Activated T-cell treated with anti-CD3 and anti-CD28 coated beads for 1 hour (primary cell): ENCODE measurements around the gene THSD1.
"Not testable (repeated sequence)": the region's sequence is repeated elsewhere in the genome, so short reads cannot be mapped to it uniquely, and the experiment has no call there.

Experiments used
- DNase-seq: peaks from one replicate; pipeline ENCODE4 v3.0.0-alpha.2; 2020; ENCODE audit warnings: low read depth

THSD1 gene

DNA sequence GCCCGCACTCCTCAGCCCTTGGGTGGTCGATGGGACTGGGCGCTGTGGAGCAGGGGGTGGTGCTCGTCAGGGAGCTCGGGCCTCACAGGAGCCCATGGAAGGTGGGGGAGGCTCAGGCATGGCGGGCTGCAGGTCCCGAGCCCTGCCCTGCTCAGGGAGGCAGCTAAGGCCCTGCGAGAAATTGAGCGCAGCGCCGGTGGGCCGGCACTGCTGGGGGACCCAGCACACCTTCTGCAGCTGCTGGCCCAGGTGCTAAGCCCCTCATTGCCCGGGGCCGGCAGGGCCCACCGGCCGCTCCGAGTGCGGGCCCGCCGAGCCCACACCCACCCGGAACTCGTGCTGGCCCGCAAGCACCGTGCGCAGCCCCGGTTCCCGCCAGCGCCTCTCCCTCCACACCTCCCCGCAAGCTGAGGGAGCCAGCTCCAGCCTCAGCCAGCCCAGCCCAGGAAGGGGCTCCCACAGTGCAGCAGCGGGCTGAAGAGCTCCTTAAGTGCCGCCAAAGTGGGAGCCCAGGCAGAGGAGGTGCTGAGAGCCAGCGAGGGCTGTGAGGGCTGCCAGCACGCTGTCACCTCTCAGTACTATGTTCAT lies 2.2 kb upstream of the THSD1 start:
- not testable (repeated sequence) for DNase-seq

DNA sequence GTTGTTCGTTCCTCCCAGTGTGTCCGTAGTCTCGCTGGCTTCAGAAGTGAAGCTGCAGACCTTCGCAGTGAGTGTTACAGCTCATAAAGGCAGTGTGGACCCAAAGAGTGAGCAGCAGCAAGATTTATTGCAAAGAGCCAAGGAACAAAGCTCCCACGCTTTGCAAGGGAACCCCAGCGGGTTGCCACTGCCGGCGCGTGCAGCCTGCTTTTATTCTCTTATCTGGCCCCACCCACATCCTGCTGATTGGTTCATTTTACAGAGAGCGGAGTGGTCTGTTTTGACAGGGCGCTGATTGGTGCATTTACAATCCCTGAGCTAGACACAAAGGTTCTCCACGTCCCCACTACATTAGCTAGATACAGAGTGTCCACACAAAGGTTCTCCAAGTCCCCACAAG lies 1.5 kb upstream of the THSD1 start:
- DNase-seq = not testable (repeated sequence)

DNA sequence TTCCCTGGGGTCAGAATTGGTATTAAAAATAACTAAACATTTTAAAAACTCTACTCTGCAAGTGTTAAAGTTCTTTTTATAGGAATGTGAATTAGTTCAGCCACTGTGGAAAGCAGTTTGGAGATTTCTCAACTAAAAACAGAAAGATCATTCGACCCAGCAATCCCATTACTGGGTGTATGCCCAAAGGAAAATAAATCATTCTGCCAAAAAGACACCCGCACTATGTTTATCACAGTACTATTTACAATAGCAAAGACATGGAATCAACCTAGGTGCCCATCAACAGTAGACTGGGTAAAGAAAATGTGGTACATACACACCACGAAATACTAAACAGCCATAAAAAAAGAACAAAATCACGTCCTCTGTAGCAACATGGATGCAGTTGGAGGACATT lies 657 bp upstream of the THSD1 start:
- no peak for DNase-seq

DNA sequence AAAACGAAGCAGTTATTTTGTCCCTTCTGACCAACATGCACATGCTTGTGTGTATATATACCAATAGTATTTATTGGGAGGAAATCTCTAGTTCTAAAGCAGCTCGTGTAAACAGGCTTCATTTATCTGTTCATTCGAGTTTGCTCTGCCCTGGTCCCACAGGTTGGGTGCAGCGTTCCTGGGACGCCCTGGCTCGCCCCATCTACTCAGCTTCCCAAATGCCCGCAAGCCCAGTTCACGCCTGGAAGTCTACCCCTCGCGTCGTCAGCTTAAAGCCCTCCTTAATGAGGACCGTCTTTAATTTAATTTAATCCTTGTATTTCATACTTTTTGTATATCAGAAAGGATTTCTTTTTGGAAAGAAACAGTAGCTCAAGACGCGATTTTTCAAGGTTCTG lies 604 bp downstream of the THSD1 start:
- DNase-seq = no peak

DNA sequence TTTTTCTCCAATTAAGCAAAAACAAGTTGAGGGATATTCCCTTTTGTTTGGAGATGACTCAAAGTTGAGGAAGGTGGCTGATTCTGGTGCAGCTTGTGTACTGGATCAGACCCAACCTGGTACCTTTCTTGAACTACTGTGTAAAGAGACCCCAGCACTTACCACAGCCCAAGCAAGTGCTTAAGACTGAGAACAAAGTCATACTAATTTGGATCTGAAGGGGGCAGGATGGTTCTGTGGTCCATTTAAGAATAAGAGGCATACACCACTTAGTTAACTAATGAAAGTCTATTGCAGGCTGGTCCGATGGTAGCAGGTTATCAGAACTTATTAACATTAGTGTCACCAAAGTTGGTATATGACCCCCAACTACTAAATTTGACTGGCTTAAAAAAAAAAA lies 6.3 kb downstream of the THSD1 start:
- no peak for DNase-seq

DNA sequence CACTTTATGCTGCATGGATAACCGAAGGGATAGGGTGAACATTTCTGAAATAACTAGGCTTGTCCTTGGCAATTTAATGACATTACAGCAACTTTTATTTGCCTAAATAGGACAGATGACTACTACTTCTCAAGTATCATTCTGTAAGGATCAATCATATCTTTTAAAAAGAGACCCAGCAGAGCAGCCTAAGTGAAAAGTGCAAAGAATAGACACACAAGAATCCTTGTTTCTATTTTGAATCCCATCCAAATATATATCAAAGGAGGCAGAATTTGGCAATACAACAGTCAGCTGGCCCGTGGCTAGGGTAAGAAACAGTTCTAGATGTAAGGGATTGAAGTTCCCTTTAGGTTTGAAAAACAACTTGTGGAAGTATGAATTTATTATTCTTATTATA lies 6.9 kb downstream of the THSD1 start:
- DNase-seq = no peak

DNA sequence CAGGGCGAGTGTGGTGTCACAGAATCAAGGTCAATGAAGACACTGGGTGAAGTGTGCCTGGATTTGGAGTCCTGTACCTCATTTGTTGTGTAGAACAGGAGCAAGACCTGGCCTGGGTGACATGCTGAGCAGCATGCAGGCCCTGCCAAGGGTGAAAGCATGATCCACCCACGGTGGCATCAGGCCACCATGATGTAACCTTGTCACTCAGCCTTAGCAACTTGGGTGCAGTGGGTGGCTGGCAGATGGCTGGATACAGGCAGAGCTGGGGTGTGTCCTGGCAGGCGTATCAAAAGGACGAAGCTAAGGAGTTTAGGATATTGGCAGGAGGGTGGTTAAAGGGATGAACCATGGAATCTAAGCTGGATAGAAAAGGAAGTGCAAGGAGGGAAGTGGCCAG lies 10.3 kb downstream of the THSD1 start:
- DNase-seq = no peak

DNA sequence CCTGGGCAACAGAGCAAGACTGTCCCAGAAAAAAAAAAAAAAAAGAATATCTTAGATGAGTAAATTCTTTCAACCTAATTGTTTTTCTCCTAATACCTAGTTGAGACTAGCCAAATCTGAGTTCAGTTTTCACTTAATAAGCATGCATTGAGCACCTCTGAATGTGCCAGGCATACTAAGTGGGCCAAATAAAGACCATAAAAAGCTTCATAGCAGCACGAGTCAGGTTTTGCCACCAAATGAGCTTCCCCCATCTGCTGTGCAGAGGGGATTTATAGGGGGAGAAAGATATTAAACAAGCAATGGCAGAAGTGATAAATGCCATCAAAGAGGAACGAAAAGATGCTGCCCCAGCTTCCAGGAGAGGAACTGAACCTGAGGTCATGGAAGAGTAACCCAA lies 11.4 kb downstream of the THSD1 start:
- no peak for DNase-seq

DNA sequence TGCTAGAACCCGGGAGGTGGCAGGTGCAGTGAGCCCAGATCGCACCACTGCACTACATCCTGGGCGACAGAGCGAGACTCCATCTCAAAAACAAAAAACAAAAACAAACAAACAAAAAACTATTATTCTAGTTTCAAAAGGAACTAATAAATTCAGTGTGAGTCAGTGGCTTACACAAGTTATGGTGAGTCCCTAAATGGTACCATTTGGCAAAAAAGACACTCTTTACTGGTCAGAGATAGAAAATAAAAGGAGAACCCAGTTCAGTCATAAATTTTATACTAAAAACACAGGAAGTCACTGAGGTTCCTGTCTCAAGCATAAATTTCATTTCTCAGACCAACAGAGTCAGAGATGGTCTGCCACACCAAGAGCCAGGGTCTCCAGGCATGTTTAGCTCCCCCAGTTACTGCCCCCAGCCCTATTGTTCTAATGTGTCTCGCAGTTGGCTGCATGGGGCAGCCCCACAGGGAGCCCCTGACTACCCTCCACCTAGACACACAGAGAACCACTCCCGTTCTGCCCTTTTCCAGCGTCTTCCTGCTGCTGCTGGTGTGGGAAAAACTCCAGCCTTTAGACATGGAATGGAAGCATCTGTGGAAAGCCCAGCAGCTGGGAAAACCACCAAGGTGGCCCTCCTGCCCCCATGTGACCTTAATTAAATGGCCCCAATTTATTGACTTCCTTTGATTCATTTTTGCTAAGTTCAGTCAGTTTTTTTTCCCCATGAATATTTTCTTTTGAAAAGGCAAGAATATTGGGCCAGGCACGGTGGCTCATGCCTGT lies 12.2 kb downstream of the THSD1 start:
- DNase-seq = no peak

DNA sequence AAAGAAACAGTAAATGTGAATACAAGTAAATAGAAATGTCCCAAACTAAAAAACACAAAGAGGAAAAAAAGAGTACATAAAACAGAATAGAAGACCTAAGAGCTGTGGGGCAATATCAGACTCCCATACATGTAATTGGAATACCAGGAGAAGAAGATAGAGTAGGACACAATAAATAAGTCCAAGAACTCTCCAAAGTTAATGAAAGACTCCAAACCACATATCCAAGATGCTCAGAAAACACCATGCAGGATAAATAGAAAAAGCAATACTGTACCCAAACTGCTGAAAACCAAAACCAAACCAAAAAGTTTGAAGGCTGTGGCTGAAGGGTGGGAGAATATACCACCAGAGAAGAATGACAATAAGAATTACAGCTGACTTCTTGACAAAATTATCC lies 18.3 kb downstream of the THSD1 start:
- DNase-seq = no peak

DNA sequence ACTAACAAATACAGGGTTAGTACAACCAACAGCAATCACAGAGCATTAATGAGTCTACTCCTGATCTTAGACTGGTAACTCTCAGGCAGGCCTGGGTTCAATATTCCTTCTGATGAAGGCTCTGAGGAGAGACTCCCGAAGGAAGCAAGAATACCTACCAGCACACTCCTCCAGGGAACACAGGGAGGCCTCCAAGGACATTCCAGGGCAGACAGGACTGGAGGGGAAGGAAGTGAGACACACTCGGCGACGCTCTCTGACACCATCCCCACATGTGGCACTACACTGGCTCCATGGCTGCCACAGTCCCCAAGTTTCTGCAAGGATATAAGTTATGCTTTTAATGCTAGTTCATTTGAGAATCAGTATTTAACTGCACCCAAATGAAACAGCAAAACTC lies 20.1 kb downstream of the THSD1 start:
- DNase-seq = no peak

DNA sequence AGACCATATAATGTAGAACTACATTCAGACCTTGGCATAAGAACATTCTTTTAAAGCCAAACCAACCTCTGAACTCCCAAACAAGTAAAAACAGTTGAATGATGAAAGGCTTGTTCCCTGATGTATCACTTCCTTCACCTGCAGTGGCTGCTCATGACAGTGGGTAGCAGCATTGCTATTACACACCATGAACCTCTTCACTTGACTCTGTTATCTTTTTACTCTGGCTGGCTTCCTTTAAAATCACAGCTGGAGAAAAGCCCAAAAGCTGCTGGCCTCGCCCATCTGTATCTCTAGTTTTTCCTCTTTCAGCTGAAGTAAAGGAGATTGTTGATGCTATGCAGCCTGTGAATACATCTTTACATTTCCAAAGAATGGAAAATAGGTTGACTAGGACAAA lies 22.6 kb downstream of the THSD1 start:
- DNase-seq = no peak

DNA sequence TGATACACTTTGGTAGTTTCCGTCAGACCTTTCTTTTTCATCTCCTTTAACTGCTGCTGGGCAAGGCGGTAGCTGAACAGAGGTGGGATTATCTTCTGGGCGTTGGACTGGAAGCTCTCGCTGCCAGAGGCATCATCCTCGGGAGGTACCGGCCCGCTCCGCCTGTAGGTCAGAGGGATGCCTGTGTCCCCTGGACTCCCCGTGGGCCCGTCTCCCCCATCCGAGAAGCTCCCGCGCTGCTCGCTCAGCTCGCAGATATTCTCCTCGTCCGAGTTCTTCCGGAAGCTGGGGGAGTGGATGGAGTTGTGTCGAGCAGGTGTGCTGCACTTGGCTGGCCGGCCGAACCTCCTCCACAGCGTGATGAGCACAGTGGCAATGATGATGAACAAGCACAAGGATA lies 27.7 kb downstream of the THSD1 start:
- DNase-seq = no peak

DNA sequence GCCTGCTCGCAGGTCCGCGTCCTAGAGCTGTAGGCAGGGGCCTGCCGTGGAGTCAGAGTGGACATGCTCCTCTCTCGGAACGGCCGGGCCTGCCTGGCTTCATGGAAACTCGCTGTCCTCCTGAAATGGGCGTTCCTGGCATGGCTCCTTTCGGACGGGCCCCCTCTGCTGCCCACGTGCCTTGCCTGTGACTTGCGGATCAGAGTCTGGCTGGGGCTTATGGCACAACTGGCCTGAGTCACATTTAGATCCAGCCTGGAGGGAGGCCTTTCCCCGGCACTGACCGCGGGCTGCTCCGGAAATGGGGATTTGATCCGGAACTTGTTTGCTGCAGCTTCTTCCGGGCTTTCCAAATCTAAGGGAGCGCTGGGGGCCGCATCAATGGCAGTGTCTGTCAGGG lies 28.1 kb downstream of the THSD1 start:
- DNase-seq = no peak

DNA sequence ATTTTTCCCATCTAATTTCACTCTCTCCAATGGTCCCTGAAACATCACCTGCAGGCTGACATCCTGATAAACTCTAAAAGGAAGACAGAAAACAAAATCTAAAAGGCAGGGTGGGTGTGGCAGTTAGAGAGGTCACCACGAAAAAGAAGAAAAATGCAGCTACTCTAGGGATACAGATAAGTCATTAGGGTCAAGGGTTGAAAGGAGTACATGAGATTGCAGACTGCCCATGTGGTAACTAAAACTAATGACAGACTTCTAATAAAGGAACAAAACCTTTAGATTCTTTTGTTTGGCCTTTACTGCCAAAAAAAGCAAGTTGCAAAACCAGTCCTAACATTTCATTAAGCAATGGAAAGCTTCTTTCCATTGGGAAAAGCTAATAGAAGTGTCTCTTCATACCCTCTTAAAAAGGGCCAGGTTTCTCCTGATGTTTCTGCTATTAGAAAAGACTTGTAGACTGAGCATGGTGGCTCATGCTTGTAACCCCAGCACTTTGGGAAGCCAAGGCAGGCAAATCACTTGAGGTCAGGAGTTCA lies 31.0 kb downstream of the THSD1 start:
- no peak for DNase-seq

DNA sequence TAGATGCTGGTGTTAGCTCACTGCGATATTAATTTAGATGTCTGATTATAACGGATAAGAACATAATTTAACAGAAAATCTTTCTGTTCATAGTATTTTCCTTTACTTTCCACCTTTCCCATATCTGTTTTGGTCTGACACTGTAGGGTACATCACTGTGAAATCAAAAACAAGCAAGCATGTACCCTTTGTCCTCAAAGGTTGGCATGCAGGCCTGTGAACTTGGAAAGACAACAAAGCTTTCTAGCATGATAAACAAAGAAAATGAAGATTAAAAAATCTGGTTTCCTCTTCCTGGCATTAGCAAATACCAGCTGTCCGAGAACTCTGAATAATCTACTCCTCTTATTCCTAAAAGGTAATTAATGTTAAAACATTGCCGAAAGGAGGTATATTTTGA lies 31.6 kb downstream of the THSD1 start:
- DNase-seq = no peak

DNA sequence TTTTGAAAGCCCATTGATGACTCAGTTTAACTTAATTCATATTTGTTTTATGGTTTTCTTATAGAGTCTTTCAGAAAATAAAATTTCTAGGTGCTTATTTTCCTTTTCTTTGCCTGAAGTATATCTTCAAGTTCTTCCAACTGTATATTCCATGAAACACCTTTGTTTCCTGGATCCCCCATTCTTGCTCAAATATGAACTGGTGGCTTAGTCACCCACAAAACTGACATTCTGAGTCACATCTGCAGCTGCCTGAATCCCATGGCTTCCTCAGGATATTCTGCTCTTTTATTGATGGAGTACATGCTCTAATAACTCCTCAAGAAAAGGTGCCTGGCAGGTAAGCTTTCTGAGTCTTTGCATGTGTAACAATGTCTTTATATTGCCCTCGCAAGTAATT lies 32.7 kb downstream of the THSD1 start:
- DNase-seq = not testable (repeated sequence)

DNA sequence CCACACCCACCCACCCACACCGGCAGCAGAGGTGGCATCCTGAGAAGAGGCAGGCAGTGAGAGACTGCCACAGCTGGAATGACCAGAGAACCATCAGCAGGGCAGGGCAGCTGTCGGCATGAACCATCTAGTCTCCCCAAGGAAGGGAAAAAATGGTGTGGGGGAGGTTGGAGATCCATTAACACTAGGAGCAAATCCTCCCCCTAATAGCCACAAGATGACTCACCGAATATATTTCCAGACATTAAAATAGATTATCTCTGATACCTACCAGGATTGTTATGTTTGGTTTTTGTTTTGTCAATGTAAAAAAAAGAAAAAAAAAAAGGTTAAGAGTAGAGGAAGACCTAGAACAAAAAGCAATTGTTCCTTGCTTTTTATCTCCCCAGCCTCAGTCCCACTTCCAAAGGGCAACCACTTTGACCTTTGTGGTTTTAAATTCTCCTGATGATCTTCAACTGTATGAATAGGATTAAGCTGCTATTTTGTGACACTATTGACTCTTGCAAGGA lies 34.2 kb downstream of the THSD1 start:
- DNase-seq = no peak

DNA sequence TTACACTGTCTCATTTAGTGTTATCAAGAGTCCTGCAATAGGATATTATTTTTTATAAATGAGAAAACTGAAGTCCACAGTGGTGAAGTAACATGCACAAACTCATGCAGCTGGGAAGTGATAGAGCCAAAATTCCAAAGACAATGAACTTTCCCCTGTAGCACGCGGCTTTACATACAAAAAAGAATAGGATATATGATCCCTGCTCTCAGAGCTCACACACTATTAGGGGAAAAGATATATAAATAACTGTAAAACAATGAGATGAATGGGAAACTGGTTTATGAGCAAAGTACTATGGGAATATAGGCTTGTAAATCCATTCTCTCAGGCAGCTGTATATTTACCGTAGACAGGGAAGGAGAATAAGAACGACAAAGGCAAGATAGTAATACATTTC lies 39.7 kb downstream of the THSD1 start:
- no peak for DNase-seq

DNA sequence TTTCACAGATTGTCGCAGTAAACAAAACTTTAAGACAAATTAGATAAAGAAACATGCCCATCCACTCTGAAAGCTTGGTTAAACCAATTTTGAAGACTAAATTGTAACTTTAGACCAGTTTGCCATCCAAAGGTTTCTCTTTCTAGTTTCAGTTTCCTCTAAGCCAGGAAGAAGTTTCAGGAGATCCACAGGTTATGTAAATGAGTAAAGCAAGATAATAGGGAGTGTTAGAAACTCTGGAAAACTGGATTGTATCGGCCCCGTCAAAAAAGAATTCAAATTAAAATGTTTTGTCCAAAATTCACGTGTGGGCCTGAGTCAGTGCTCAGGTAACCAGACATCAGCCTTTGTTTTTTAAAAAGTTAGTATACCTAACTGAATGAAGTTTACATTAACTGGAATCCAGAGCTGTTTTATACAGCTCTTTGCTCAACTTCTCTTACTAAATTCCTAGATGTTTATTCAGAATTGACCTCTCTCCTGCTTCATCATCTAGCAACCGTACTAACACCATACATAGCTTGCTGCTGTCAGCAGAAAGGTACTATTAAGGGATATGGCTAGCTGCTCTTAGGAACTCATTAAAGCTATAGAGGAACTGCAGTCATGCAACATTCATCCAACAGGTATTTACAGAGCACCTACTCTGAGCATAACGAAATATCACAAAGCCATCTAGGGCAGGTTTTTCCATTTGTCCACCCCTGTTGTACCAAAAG lies 43.6 kb downstream of the THSD1 start:
- not testable (repeated sequence) for DNase-seq

DNA sequence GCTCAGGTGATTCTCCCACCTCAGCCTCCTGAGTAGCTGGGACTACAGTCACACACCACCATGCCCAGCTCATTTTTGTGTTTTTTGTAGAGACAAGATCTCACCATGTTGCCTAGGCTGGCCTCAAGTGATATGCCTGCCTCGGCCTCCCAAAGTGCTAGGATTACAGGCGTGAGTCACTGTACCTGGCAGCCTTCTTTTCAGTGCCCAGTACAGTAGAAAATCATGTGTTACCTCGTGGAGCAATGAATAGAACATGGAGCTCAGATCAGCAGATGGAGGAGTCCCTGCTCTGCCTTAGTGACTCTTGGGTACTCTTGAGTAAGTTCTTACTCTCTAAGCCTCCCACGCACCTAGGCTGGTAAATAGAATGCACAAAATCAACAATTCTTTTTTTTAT lies 44.7 kb downstream of the THSD1 start:
- DNase-seq = no peak

DNA sequence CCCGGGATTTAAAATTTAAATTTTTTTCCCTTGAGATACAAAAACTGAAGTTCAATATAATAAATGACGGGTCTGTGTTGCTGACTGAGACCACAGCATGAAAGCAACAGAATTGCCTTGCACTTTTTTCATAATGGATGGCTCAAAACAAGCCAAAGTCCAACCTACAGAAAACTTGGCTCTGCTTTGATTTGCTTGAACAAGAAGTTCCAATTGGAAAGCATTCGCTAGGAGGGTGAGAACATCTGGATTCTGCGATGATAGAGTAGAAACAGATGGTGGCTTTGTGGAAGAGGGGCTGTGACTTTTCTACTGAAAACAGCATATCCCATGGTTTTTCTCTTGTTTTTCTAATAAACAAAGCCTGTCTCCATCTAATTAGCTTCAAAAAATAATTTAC lies 46.4 kb downstream of the THSD1 start:
- no peak for DNase-seq

DNA sequence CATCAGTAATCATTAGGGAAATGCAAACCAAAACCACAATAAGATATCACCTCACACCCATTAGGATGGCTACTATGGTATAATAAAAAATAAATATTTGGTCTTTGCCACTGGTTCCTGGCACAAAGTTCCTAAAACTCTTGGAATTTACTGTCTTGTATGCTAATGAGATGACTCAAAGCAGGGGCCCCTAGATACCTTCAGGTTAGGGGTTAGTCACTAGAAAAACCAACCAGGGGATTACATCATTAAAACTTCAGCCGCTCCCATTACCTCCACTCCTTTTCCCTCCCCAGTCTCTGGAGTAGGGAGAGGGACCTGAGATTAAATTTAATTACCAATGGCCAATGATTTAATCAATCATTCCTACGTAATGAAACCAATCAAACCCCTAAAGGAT lies 49.6 kb downstream of the THSD1 start:
- DNase-seq = no peak
